ENCODE data around the gene SLC25A34. TPM values are rescaled to one million over a fixed set of nuclear protein-coding genes. Genes with fewer than 3 reads are reported as not detected.

SLC25A34 gene
- total and polyA plus RNA-seq, 4 donors, result 1.6 to 4.2 (median 2.2) TPM

DNA sequence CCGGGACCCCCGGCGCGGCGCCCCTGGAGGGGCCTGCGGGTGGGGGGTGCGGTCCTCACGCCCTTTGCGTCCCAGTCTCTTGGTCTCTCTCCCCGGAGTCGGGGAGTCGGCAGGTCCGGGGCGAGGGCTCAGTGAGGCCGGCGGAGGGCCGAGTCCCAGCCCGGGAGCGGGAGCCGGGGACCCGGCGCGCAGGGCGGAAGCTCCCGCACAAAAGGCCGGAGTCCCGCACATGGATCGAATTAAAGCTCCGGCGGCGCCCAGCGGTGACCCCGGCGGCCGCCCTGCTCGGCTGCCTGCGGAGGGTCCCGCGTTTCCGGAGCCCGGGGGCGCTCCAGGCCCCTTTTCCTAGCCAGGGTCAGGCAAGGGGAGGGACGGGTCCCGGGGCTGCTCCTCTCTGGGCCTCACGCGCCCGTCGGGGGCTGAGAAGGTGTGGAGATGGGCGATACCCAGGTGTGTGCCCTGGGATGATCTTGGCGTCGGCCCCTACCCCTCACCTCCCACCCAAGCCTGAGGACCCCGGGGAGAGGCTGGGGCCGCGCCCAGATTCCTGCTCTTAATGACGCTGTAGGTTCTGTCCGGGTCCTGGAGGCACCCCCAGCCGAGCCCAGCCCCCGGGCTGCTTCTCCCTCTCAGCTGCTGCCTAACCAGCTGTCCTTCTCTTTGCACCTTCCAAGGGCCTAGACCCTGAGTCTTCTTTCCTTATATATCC lies 23.0 kb downstream of the SLC25A34 start:
- Histone ChIP-seq H3K9ac (ENCODE audit: insufficient read depth in 1 of 2, low read length in 2 of 2) (peak overlapping the region; percentile 39 to 65), H3K4me1 (ENCODE audit: control insufficient read depth in 5 of 5, insufficient read depth in 5 of 5, low read length in 5 of 5) (peaks cover 0 to 38% (median 12%) of the 10 kb centered on the region in 5 donors), H3K27ac (ENCODE audit: low read depth in 1 of 2, low read length in 1 of 2) (peak overlapping the region; percentile 80 to 84), H3K36me3 (ENCODE audit: control insufficient read depth in 4 of 4, insufficient read depth in 4 of 4, low read length in 4 of 4) (peaks cover 0 to 3% (median under 1%) of the 10 kb centered on the region in 4 donors), H3K27me3 (ENCODE audit: control insufficient read depth in 3 of 3, insufficient read depth in 3 of 3, low read length in 2 of 3) (no peaks in the 10 kb centered on the region), H3K4me3 (peak overlapping the region; percentile 63), H3K9me3 (ENCODE audit: control insufficient read depth in 4 of 4, insufficient read depth in 3 of 4, low read length in 3 of 4) (no peaks in the 10 kb centered on the region)
- ATAC-seq (ENCODE audit: insufficient read depth, low FRiP score) (no peak), DNase-seq (peak; percentile 41 to 48 (median 45))
- no peak for TF ChIP-seq CTCF (IDR thresholded peaks at IDR 0.05; ENCODE audit: control extremely low read depth, extremely low read depth)
- 2% methylated on average over 53 to 58 of the region's 58 CpGs for WGBS, 2 donors

GRCh38 chr1:15760520-15761211 lies 24.6 kb downstream of the SLC25A34 start:
- TF ChIP-seq CTCF (IDR thresholded peaks at IDR 0.05; ENCODE audit: control extremely low read depth, extremely low read depth), result no peak
- Histone ChIP-seq H3K9me3 (ENCODE audit: control insufficient read depth in 4 of 4, insufficient read depth in 3 of 4, low read length in 3 of 4) (no peaks in the 10 kb centered on the region), H3K27ac (ENCODE audit: low read depth in 1 of 2, low read length in 1 of 2) (peak overlapping the region; percentile 29 to 46), H3K27me3 (ENCODE audit: control insufficient read depth in 3 of 3, insufficient read depth in 3 of 3, low read length in 2 of 3) (no peaks in the 10 kb centered on the region), H3K4me3 (no peak overlapping the region), H3K36me3 (ENCODE audit: control insufficient read depth in 4 of 4, insufficient read depth in 4 of 4, low read length in 4 of 4) (peaks cover 0 to 12% (median 3%) of the 10 kb centered on the region in 4 donors), H3K4me1 (ENCODE audit: control insufficient read depth in 5 of 5, insufficient read depth in 5 of 5, low read length in 5 of 5) (peaks cover 0 to 39% (median 12%) of the 10 kb centered on the region in 5 donors), H3K9ac (ENCODE audit: insufficient read depth in 1 of 2, low read length in 2 of 2) (peak overlapping the region in 1 of 2 donors; percentile 51)
- ATAC-seq (ENCODE audit: insufficient read depth, low FRiP score) (peak; percentile 36), DNase-seq (peak; percentile 97 to 98 (median 98))
- WGBS, 2 donors, result 40 to 41% methylated on average over 12 of the region's 12 CpGs

DNA sequence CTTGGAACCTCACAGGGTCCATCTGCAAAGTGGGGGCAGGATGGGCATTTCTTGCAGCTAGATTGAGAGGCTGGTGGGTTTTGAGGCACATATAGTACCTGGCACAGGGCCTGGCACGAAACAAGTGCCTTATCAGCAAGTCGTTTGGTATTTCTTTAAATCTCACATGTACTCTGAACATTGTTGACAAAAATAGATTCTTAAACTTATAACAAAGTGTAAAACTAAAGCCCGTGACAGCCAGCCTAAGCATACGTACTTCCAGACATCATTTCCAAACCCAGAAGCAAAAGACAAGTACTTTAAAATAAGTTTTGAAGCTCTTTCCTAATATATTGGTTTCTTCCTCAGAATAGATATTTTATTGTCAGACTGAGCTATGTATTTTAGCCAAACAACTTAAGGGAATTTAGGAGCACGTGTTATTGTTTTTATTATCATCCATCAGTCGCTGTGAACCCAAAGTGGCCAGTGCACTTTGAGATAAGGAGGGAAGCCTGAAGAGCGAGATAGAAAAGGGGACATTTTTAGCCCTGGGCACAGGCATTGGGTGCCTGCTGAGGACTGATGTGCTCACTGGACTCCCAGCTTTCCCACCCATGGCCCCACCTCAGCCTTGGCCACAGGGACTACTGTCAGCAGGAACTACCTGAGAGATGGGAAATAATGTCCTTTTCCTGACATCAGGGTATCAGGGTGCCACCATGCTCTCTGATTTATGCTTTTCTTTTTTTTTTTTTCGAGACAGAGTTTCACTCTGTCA lies 25.5 kb downstream of the SLC25A34 start:
- Histone ChIP-seq H3K4me1 (ENCODE audit: control insufficient read depth in 5 of 5, insufficient read depth in 5 of 5, low read length in 5 of 5) (peaks cover 0 to 43% (median 12%) of the 10 kb centered on the region in 5 donors), H3K9me3 (ENCODE audit: control insufficient read depth in 4 of 4, insufficient read depth in 3 of 4, low read length in 3 of 4) (no peaks in the 10 kb centered on the region), H3K4me3 (no peak overlapping the region), H3K36me3 (ENCODE audit: control insufficient read depth in 4 of 4, insufficient read depth in 4 of 4, low read length in 4 of 4) (peaks cover 0 to 16% (median 3%) of the 10 kb centered on the region in 4 donors), H3K27ac (ENCODE audit: low read depth in 1 of 2, low read length in 1 of 2) (peak overlapping the region; percentile 46 to 59), H3K27me3 (ENCODE audit: control insufficient read depth in 3 of 3, insufficient read depth in 3 of 3, low read length in 2 of 3) (no peaks in the 10 kb centered on the region), H3K9ac (ENCODE audit: insufficient read depth in 1 of 2, low read length in 2 of 2) (peak overlapping the region in 1 of 2 donors; percentile 51)
- 50 to 55% methylated on average over 8 of the region's 8 CpGs for WGBS, 2 donors
- DNase-seq (peak in 1 of 3 donors; percentile 52), ATAC-seq (ENCODE audit: insufficient read depth, low FRiP score) (no peak)
- TF ChIP-seq CTCF (IDR thresholded peaks at IDR 0.05; ENCODE audit: control extremely low read depth, extremely low read depth), result no peak
